BE2C (cell line): ENCODE results near the gene PGAM1.

ENCODE experiments used
- DNase-seq: peaks from one replicate; pipeline ENCODE4 v3.0.0-alpha.2; 2020
- H3K27me3 ChIP-seq: fragments of 250-450 bp; sonication (Bioruptor Pico); 2 replicates; pipeline ENCODE4 v1.5.1; 2020; ENCODE audit warnings: mild to moderate bottlenecking
- H3K36me3 ChIP-seq: fragments of 250-450 bp; sonication (Bioruptor Pico); 2 replicates; pipeline ENCODE4 v1.5.1; 2020; ENCODE audit warnings: mild to moderate bottlenecking
- H3K4me1 ChIP-seq: fragments of 250-450 bp; sonication (Bioruptor Pico); 2 replicates; pipeline ENCODE4 v1.5.1; 2020
- H3K4me3 ChIP-seq: 2 replicates; pipeline ENCODE4 v1.5.1; 2011; ENCODE audit warnings: low read depth, low read length
- H3K9me3 ChIP-seq: fragments of 250-450 bp; sonication (Bioruptor Pico); 2 replicates; pipeline ENCODE4 v1.5.1; 2020
- CTCF ChIP-seq: IDR thresholded peaks from 2 replicates; pipeline ENCODE4 v1.5.1; 2012; ENCODE audit warnings: mild to moderate bottlenecking, low read depth, low read length

PGAM1 gene

GRCh38 chr10:97393034-97393573 lies 32.9 kb upstream of the PGAM1 start:
- DNase-seq, result no peak
- H3K4me1 ChIP-seq, result no peaks in the 10 kb centered on the region
- H3K9me3 ChIP-seq, result no peaks in the 10 kb centered on the region
- no peak for TF ChIP-seq CTCF
- peaks cover 57% of the 10 kb centered on the region for H3K36me3 ChIP-seq
- H3K27me3 ChIP-seq, result no peaks in the 10 kb centered on the region
- no peak overlapping the region for H3K4me3 ChIP-seq

GRCh38 chr10:97396056-97396455 lies 29.9 kb upstream of the PGAM1 start:
- no peak overlapping the region for H3K4me3 ChIP-seq
- TF ChIP-seq CTCF, result no peak
- H3K4me1 ChIP-seq, result no peaks in the 10 kb centered on the region
- no peaks in the 10 kb centered on the region for H3K27me3 ChIP-seq
- H3K36me3 ChIP-seq, result peaks cover 41% of the 10 kb centered on the region
- no peaks in the 10 kb centered on the region for H3K9me3 ChIP-seq
- DNase-seq, result no peak

- Histone ChIP-seq H3K9me3 (no peaks in the 10 kb centered on the region), H3K4me1 (no peaks in the 10 kb centered on the region), H3K36me3 (peaks cover 23% of the 10 kb centered on the region), H3K4me3 (peak overlapping the region; percentile 89), H3K27me3 (no peaks in the 10 kb centered on the region)
- DNase-seq, result peak; percentile 37
- no peak for TF ChIP-seq CTCF
These were observed 26.0 kb upstream of the PGAM1 start for GRCh38 chr10:97399843-97400545.

- TF ChIP-seq CTCF, result no peak
- no peaks in the 10 kb centered on the region for H3K4me1 ChIP-seq
- no peaks in the 10 kb centered on the region for H3K27me3 ChIP-seq
- H3K36me3 ChIP-seq, result peaks cover 18% of the 10 kb centered on the region
- peak within 1 kb of the TSS; percentile 89 for H3K4me3 ChIP-seq
- DNase-seq, result peak; percentile 86
- no peaks in the 10 kb centered on the region for H3K9me3 ChIP-seq
These were observed 25.1 kb upstream of the PGAM1 start, which contains the start of gene RRP12 for GRCh38 chr10:97400665-97401454. Gene RRP12, minus strand, starts transcription at chr10:97401340. Its CDS starts 109 bp downstream, at chr10:97401231.

- peak overlapping the region; percentile 89 for H3K4me3 ChIP-seq
- no peaks in the 10 kb centered on the region for H3K9me3 ChIP-seq
- H3K27me3 ChIP-seq, result no peaks in the 10 kb centered on the region
- no peaks in the 10 kb centered on the region for H3K4me1 ChIP-seq
- peaks cover 12% of the 10 kb centered on the region for H3K36me3 ChIP-seq
- DNase-seq, result no peak
- no peak for TF ChIP-seq CTCF
These were observed 24.5 kb upstream of the PGAM1 start for GRCh38 chr10:97401455-97401919.

GRCh38 chr10:97404044-97404443 lies 21.9 kb upstream of the PGAM1 start:
- Histone ChIP-seq H3K9me3 (no peaks in the 10 kb centered on the region), H3K4me3 (no peak overlapping the region), H3K4me1 (no peaks in the 10 kb centered on the region), H3K27me3 (no peaks in the 10 kb centered on the region), H3K36me3 (peaks cover 2% of the 10 kb centered on the region; the same call in 1 of the 2 replicates)
- no peak for TF ChIP-seq CTCF
- DNase-seq, result no peak
